ENCODE results near the gene FOXA1. TPM values are rescaled to one million over a fixed set of nuclear protein-coding genes. Genes with fewer than 3 reads are reported as not detected.

FOXA1 gene
- total and polyA plus RNA-seq, 9 donors: 0.12 to 2.9 (median 0.31) TPM; not detected in 6

DNA sequence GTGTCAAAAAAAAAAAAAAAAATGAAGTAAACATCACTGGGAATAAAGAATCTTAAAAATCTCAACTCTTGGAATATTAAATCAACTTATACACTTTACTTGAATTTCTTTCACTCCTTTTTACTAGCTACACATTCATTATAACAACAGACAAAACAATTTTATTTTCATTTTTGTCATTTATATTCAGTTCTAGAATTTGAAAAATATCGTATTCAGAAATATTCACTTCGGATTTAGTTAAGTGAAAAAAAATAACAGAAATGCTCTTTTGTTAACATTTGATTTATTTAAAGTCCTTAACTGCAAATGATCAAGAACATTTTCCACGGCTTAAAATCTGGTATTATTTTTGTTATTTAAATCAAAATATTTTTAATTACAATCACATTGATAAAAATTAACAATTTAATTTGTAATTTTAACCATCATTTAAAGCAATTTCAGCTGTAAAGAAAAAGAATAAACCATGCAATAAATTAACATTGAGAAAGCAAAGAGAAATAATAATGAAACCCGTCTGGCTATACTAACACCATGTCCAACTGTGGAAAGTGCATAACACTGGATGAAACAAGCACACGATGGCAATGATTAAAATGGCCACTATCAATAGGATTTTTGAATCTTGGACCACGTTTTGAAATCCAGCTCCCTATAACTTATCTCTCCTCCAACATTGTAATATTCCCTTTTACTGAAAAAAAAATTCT, 5.2 kb downstream of the FOXA1 start:
- Histone ChIP-seq H3K9me3 (peaks cover 0 to 3% of the 10 kb centered on the region in 2 donors), H3K36me3 (no peaks in the 10 kb centered on the region), H3K27ac (no peak overlapping the region), H3K27me3 (peaks cover 5% of the 10 kb centered on the region), H3K4me1 (ENCODE audit: insufficient read depth) (peaks cover 5% of the 10 kb centered on the region), H3K4me3 (no peak overlapping the region)
- TF ChIP-seq, protein P1, sequence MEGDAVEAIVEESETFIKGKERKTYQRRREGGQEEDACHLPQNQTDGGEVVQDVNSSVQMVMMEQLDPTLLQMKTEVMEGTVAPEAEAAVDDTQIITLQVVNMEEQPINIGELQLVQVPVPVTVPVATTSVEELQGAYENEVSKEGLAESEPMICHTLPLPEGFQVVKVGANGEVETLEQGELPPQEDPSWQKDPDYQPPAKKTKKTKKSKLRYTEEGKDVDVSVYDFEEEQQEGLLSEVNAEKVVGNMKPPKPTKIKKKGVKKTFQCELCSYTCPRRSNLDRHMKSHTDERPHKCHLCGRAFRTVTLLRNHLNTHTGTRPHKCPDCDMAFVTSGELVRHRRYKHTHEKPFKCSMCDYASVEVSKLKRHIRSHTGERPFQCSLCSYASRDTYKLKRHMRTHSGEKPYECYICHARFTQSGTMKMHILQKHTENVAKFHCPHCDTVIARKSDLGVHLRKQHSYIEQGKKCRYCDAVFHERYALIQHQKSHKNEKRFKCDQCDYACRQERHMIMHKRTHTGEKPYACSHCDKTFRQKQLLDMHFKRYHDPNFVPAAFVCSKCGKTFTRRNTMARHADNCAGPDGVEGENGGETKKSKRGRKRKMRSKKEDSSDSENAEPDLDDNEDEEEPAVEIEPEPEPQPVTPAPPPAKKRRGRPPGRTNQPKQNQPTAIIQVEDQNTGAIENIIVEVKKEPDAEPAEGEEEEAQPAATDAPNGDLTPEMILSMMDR (IDR thresholded peaks at IDR 0.05): no peak
- TF ChIP-seq EP300 (IDR thresholded peaks at IDR 0.05): no peak
- TF ChIP-seq POLR2A (IDR thresholded peaks at IDR 0.05): no peak
- 16 to 26% (median 20%) methylated on average over 6 of the region's 6 CpGs for WGBS, 3 donors
- intact Hi-C loops (cut with DNase I): no loop called here
- DNase-seq: no peak

DNA sequence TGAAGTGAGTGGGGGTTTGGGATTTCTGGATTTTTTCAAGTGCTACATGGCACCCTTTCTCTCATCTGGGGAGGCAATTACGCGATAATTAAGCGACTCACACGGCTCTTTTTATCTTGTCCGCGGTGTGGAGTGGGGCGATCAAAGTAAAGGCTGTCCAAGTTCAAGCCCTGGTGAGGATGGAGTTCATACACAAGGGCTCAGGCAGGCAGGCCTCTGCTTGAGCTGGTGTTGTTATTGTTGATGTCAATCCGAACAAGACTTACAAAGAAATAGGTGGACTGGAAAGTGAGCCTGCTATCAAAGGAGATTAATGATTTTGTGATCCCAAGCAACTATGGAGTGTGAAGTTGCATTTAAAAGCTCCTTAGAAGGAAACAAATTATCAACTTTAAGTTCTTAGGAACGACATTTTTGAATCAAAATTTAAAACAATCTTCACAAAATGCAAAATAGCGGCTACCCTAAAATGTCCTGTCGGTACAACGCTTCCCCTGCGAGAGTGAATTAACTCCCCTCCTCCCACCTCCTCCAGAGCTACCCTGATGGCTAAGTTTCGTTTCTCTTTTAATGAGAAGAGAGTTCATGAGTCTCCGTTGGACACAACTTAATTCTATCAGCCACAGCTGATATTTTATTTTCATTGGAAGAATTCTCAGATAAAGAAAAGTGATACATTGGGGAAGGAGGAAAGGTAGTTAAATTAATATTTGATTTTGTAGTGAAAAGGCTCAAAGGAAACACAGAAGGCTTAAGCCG, 5.9 kb downstream of the FOXA1 start:
- DNase-seq: no peak
- H3K9me3 ChIP-seq: peaks cover 0 to 3% of the 10 kb centered on the region in 2 donors
- peaks cover 3% of the 10 kb centered on the region for H3K4me1 ChIP-seq (ENCODE audit: insufficient read depth)
- H3K36me3 ChIP-seq: no peaks in the 10 kb centered on the region
- intact Hi-C loops (cut with DNase I): no loop called here
- no peak overlapping the region for H3K27ac ChIP-seq
- TF ChIP-seq POLR2A (IDR thresholded peaks at IDR 0.05): no peak
- TF ChIP-seq EP300 (IDR thresholded peaks at IDR 0.05): no peak
- TF ChIP-seq, protein P1 (IDR thresholded peaks at IDR 0.05): no peak
- peaks cover 5% of the 10 kb centered on the region for H3K27me3 ChIP-seq
- no peak overlapping the region for H3K4me3 ChIP-seq
- WGBS, 3 donors: 18 to 19% (median 19%) methylated on average over 16 of the region's 16 CpGs

DNA sequence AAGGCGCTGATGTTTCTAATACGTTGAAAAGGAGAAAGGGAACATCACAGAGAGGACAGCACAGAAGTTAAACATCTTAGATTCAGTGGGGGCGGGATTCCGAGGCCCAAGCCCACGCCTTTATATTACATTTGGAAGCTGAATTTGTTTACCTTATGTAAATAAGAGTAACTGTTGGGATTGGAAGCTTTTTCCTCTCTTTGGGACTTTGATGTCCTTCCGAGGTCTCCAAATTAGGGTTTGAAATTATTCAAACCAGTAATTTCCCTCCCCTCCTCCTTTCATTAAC, 6.4 kb downstream of the FOXA1 start:
- H3K27ac ChIP-seq: no peak overlapping the region
- no peaks in the 10 kb centered on the region for H3K36me3 ChIP-seq
- H3K9me3 ChIP-seq: peaks cover 0 to 3% of the 10 kb centered on the region in 2 donors
- no peak for DNase-seq
- intact Hi-C loops (cut with DNase I): no loop called here
- no peak overlapping the region for H3K4me3 ChIP-seq
- peaks cover 5% of the 10 kb centered on the region for H3K27me3 ChIP-seq
- H3K4me1 ChIP-seq (ENCODE audit: insufficient read depth): peaks cover 3% of the 10 kb centered on the region
- no peak for TF ChIP-seq EP300 (IDR thresholded peaks at IDR 0.05)
- TF ChIP-seq, protein P1 (IDR thresholded peaks at IDR 0.05): no peak
- TF ChIP-seq POLR2A (IDR thresholded peaks at IDR 0.05): no peak
- WGBS, 3 donors: 20 to 26% (median 25%) methylated on average over 6 of the region's 6 CpGs

DNA sequence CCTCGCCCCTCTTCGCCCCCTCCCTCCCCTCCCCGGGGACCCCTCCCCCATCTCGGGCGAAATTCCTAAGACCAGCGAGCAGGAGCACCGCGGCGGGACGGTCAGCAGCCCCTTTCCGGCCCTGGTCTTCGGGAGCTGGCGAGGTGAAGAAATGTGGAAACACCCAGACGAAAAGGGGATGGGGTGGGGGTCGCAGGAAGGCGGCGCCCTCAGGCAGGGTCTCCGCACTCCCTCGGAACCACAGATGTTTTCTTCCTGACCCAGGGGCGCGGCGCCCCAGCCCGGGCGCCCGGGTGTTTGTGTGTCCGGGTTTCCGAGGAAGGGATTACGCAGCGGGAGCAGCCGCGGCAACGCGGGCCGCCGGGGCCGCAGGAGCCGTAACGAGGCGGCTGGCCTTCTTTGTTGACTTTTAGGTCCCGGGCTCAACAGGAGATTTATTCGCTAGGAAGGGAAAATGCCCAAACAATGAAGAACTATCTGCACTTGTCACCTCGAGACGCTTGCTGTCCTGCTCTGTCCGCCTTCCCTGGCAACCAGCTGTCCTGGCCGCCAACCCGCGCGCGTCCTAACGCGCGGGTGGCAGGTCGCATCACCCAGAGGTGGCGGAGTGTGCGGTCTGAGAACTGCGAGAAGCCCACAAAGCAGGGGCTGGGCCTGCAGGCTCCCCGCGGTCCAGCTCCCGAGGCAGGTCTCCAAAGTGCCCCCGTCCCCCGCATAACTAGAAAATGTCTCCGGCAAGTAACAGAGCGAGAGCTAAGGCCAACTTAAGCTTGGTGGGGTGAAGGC, 7.0 kb downstream of the FOXA1 start:
- 4 to 6% (median 5%) methylated on average over 57 to 63 of the region's 63 CpGs for WGBS, 3 donors
- peaks cover 5% of the 10 kb centered on the region for H3K27me3 ChIP-seq
- no peaks in the 10 kb centered on the region for H3K36me3 ChIP-seq
- no peak overlapping the region for H3K4me3 ChIP-seq
- no peak for DNase-seq
- peaks cover 0 to 3% of the 10 kb centered on the region in 2 donors for H3K9me3 ChIP-seq
- H3K27ac ChIP-seq: no peak overlapping the region
- TF ChIP-seq POLR2A (IDR thresholded peaks at IDR 0.05): no peak
- no peak for TF ChIP-seq EP300 (IDR thresholded peaks at IDR 0.05)
- TF ChIP-seq, protein P1 (IDR thresholded peaks at IDR 0.05): no peak
- intact Hi-C loops (cut with DNase I): no loop called here
- H3K4me1 ChIP-seq (ENCODE audit: insufficient read depth): peaks cover 3% of the 10 kb centered on the region
